Immature natural killer cell (primary cell): ENCODE measurements around the gene CNR1. TPM values are rescaled to one million over a fixed set of nuclear protein-coding genes. Genes with fewer than 3 reads are reported as not detected.

ENCODE experiments used
- DNase-seq, 3 donors: peaks; one replicate each; pipeline ENCODE4 v3.0.0; 2022; ENCODE audit warnings: mixed read lengths in 1 of 3
- H3K27ac Mint-ChIP-seq, 6 donors: one replicate each; pipeline ENCODE4 v1.8.0; 2020; ENCODE audit warnings: mixed read lengths in 6 of 6, mild to moderate bottlenecking in 5 of 6, inconsistent platforms in 4 of 6, moderate library complexity in 3 of 6
- H3K27me3 Mint-ChIP-seq, 3 donors: one replicate each; pipeline ENCODE4 v1.8.0; 2020 to 2021; ENCODE audit warnings: low read depth in 3 of 3, mild to moderate bottlenecking in 3 of 3, mixed read lengths in 3 of 3, moderate library complexity in 3 of 3, inconsistent platforms in 1 of 3
- H3K36me3 Mint-ChIP-seq, 3 donors: one replicate each; pipeline ENCODE4 v1.8.0; 2020; ENCODE audit warnings: mixed read lengths in 3 of 3, inconsistent platforms in 2 of 3, mild to moderate bottlenecking in 2 of 3
- H3K4me1 Mint-ChIP-seq, 2 donors: one replicate each; pipeline ENCODE4 v1.8.0; 2020; ENCODE audit warnings: inconsistent platforms in 2 of 2, mild to moderate bottlenecking in 2 of 2, mixed read lengths in 2 of 2, moderate library complexity in 1 of 2
- H3K4me3 Mint-ChIP-seq, 5 donors: one replicate each; pipeline ENCODE4 v1.8.0; 2020; ENCODE audit warnings: mild to moderate bottlenecking in 5 of 5, mixed read lengths in 5 of 5, inconsistent platforms in 3 of 5, moderate library complexity in 3 of 5
- H3K9me3 Mint-ChIP-seq, 6 donors: one replicate each; pipeline ENCODE4 v1.8.0; 2020; ENCODE audit warnings: mild to moderate bottlenecking in 6 of 6, mixed read lengths in 6 of 6, inconsistent platforms in 4 of 6, moderate library complexity in 3 of 6
- polyA plus RNA-seq, 3 donors: library from polyadenylated mRNA; unstranded; fragments of 300-500 nt; fragmentation: Illumina TruSeq; gene quantifications; one replicate each; pipeline ENCODE4 v1.2.3, GENCODE V29; 2021

The CNR1 gene
- polyA plus RNA-seq, 3 donors from 2014 or later: not detected

- Mint-ChIP-seq H3K27me3 (peaks cover 11 to 33% (median 32%) of the 10 kb centered on the region in 3 donors), H3K4me3 (peak overlapping the region in 1 of 5 donors; percentile 60), H3K27ac (no peak overlapping the region), H3K4me1 (peaks cover 6 to 8% of the 10 kb centered on the region in 2 donors), H3K9me3 (peaks cover 0 to 9% (median 0%) of the 10 kb centered on the region in 6 donors), H3K36me3 (peaks cover 0 to 9% (median 3%) of the 10 kb centered on the region in 3 donors)
- DNase-seq: no peak
Measured at GRCh38 chr6:88166493-88167351, 575 bp upstream of the CNR1 start.

GRCh38 chr6:88165087-88165843, 882 bp downstream of the CNR1 start:
- no peak overlapping the region for H3K27ac Mint-ChIP-seq
- no peak for DNase-seq
- H3K27me3 Mint-ChIP-seq: peaks cover 11 to 29% (median 22%) of the 10 kb centered on the region in 3 donors
- H3K9me3 Mint-ChIP-seq: peaks cover 0 to 12% (median 1%) of the 10 kb centered on the region in 6 donors
- peaks cover 0 to 9% (median 3%) of the 10 kb centered on the region in 3 donors for H3K36me3 Mint-ChIP-seq
- H3K4me1 Mint-ChIP-seq: peaks cover 6 to 8% of the 10 kb centered on the region in 2 donors
- H3K4me3 Mint-ChIP-seq: peak overlapping the region; percentile 15 to 73 (median 39)

- Mint-ChIP-seq H3K9me3 (peaks cover 0 to 11% (median 1%) of the 10 kb centered on the region in 6 donors), H3K4me3 (no peak overlapping the region), H3K36me3 (peaks cover 0 to 9% (median 3%) of the 10 kb centered on the region in 3 donors), H3K27me3 (peaks cover 11 to 24% (median 21%) of the 10 kb centered on the region in 3 donors), H3K27ac (no peak overlapping the region), H3K4me1 (peaks cover 6 to 8% of the 10 kb centered on the region in 2 donors)
- DNase-seq: no peak
Measured at GRCh38 chr6:88164061-88164460, 2.1 kb downstream of the CNR1 start.

GRCh38 chr6:88163616-88164015, 2.5 kb downstream of the CNR1 start:
- no peak for DNase-seq
- Mint-ChIP-seq H3K27me3 (peaks cover 11 to 21% (median 19%) of the 10 kb centered on the region in 3 donors), H3K4me3 (no peak overlapping the region), H3K36me3 (peaks cover 0 to 9% (median 0%) of the 10 kb centered on the region in 3 donors), H3K4me1 (peaks cover 6 to 8% of the 10 kb centered on the region in 2 donors), H3K9me3 (peaks cover 0 to 8% (median 1%) of the 10 kb centered on the region in 6 donors), H3K27ac (no peak overlapping the region)

- DNase-seq: no peak
- peaks cover 7 to 21% (median 8%) of the 10 kb centered on the region in 3 donors for H3K27me3 Mint-ChIP-seq
- H3K4me1 Mint-ChIP-seq: peaks cover 4 to 8% of the 10 kb centered on the region in 2 donors
- H3K36me3 Mint-ChIP-seq: peaks cover 0 to 4% (median 0%) of the 10 kb centered on the region in 3 donors
- peaks cover 0 to 3% (median under 1%) of the 10 kb centered on the region in 6 donors for H3K9me3 Mint-ChIP-seq
- no peak overlapping the region for H3K27ac Mint-ChIP-seq
- no peak overlapping the region for H3K4me3 Mint-ChIP-seq
Measured at GRCh38 chr6:88161940-88162339, 4.2 kb downstream of the CNR1 start.

- no peak overlapping the region for H3K4me3 Mint-ChIP-seq
- peaks cover 0 to 3% (median 1%) of the 10 kb centered on the region in 6 donors for H3K9me3 Mint-ChIP-seq
- no peaks in the 10 kb centered on the region for H3K36me3 Mint-ChIP-seq
- H3K4me1 Mint-ChIP-seq: no peaks in the 10 kb centered on the region
- no peak overlapping the region for H3K27ac Mint-ChIP-seq
- DNase-seq: no peak
- peaks cover 0 to 2% (median 0%) of the 10 kb centered on the region in 3 donors for H3K27me3 Mint-ChIP-seq
Measured at GRCh38 chr6:88157106-88157505, 9.0 kb downstream of the CNR1 start.

- DNase-seq: no peak
- Mint-ChIP-seq H3K27ac (no peak overlapping the region), H3K4me1 (no peaks in the 10 kb centered on the region), H3K27me3 (peaks cover 0 to 3% (median 0%) of the 10 kb centered on the region in 3 donors), H3K36me3 (no peaks in the 10 kb centered on the region), H3K4me3 (no peak overlapping the region), H3K9me3 (no peaks in the 10 kb centered on the region)
Measured at GRCh38 chr6:88145298-88145963, 20.7 kb downstream of the CNR1 start.

GRCh38 chr6:88144637-88145297, 21.4 kb downstream of the CNR1 start:
- Mint-ChIP-seq H3K27ac (no peak overlapping the region), H3K9me3 (no peaks in the 10 kb centered on the region), H3K4me1 (no peaks in the 10 kb centered on the region), H3K4me3 (no peak overlapping the region), H3K36me3 (no peaks in the 10 kb centered on the region), H3K27me3 (peaks cover 0 to 3% (median 0%) of the 10 kb centered on the region in 3 donors)
- no peak for DNase-seq

GRCh38 chr6:88143421-88144157, 22.6 kb downstream of the CNR1 start:
- Mint-ChIP-seq H3K36me3 (no peaks in the 10 kb centered on the region), H3K27ac (no peak overlapping the region), H3K4me1 (no peaks in the 10 kb centered on the region), H3K4me3 (no peak overlapping the region), H3K9me3 (no peaks in the 10 kb centered on the region), H3K27me3 (peaks cover 0 to 2% (median 0%) of the 10 kb centered on the region in 3 donors)
- no peak for DNase-seq

- H3K4me1 Mint-ChIP-seq: no peaks in the 10 kb centered on the region
- H3K4me3 Mint-ChIP-seq: no peak overlapping the region
- no peaks in the 10 kb centered on the region for H3K36me3 Mint-ChIP-seq
- no peak overlapping the region for H3K27ac Mint-ChIP-seq
- no peak for DNase-seq
- H3K27me3 Mint-ChIP-seq: peaks cover 0 to 2% (median 0%) of the 10 kb centered on the region in 3 donors
- H3K9me3 Mint-ChIP-seq: no peaks in the 10 kb centered on the region
Measured at GRCh38 chr6:88142297-88142668, 23.9 kb downstream of the CNR1 start.

GRCh38 chr6:88141561-88142296, 24.4 kb downstream of the CNR1 start:
- DNase-seq: no peak
- H3K27ac Mint-ChIP-seq: no peak overlapping the region
- no peaks in the 10 kb centered on the region for H3K4me1 Mint-ChIP-seq
- H3K9me3 Mint-ChIP-seq: no peaks in the 10 kb centered on the region
- H3K36me3 Mint-ChIP-seq: no peaks in the 10 kb centered on the region
- no peak overlapping the region for H3K4me3 Mint-ChIP-seq
- H3K27me3 Mint-ChIP-seq: no peaks in the 10 kb centered on the region

- Mint-ChIP-seq H3K9me3 (no peaks in the 10 kb centered on the region), H3K4me1 (no peaks in the 10 kb centered on the region), H3K27me3 (no peaks in the 10 kb centered on the region), H3K27ac (no peak overlapping the region), H3K4me3 (no peak overlapping the region), H3K36me3 (no peaks in the 10 kb centered on the region)
- DNase-seq: no peak
Measured at GRCh38 chr6:88137915-88138314, 28.2 kb downstream of the CNR1 start.
